Skeletal muscle tissue (tissue), 4 donors: Measurements from ENCODE around the gene TXLNA. TPM values are rescaled to one million over a fixed set of nuclear protein-coding genes. Genes with fewer than 3 reads are reported as not detected.
A peak's percentile ranks its signal among the peaks of the same experiment; 100 is the strongest.

ENCODE experiments used
- H3K27ac ChIP-seq: one replicate; pipeline ENCODE4 v1.7.0; 2013; ENCODE audit warnings: mild to moderate bottlenecking, low read depth, low read length, inconsistent platforms
- H3K27me3 ChIP-seq, 3 donors: one replicate each; pipeline ENCODE4 v1.7.0; 2013; ENCODE audit warnings: low read length in 3 of 3; ENCODE audit not compliant: control insufficient read depth in 3 of 3, insufficient read depth in 3 of 3
- H3K36me3 ChIP-seq, 3 donors: one replicate each; pipeline ENCODE4 v1.7.0; 2013; ENCODE audit warnings: low read length in 3 of 3; ENCODE audit not compliant: control insufficient read depth in 3 of 3, insufficient read depth in 3 of 3
- H3K4me1 ChIP-seq, 3 donors: one replicate each; pipeline ENCODE4 v1.7.0; 2013; ENCODE audit warnings: low read length in 3 of 3, mild to moderate bottlenecking in 3 of 3; ENCODE audit not compliant: control insufficient read depth in 3 of 3, insufficient read depth in 3 of 3
- H3K4me3 ChIP-seq, 3 donors: one replicate each; pipeline ENCODE4 v1.7.0; 2013; ENCODE audit warnings: low read length in 3 of 3
- H3K9ac ChIP-seq, 3 donors: one replicate each; pipeline ENCODE4 v1.7.0; 2013; ENCODE audit warnings: low read length in 3 of 3, mild to moderate bottlenecking in 3 of 3, moderate library complexity in 2 of 3, low read depth in 1 of 3
- H3K9me3 ChIP-seq, 3 donors: one replicate each; pipeline ENCODE4 v1.7.0; 2013; ENCODE audit warnings: low read length in 3 of 3; ENCODE audit not compliant: control insufficient read depth in 3 of 3
- total RNA-seq: library from RNA; depleted of rRNA; stranded (reverse); fragments of >200 nt; gene quantifications from one replicate; pipeline ENCODE4 v1.2.3, GENCODE V29; 2014
- donor health status: Osteomylitis.

Gene TXLNA
- total RNA-seq, 1 donor from 2014 or later: 30.8 TPM

GRCh38 chr1:32181065-32181464 is 1.6 kb downstream of the TXLNA start:
- Histone ChIP-seq H3K36me3 (peaks cover 15 to 26% (median 23%) of the 10 kb centered on the region in 3 donors), H3K9me3 (no peaks in the 10 kb centered on the region), H3K9ac (peak overlapping the region; percentile 89 to 97 (median 92)), H3K4me3 (peak overlapping the region; percentile 80 to 88 (median 83)), H3K4me1 (peaks cover 39 to 46% (median 40%) of the 10 kb centered on the region in 3 donors), H3K27me3 (no peaks in the 10 kb centered on the region), H3K27ac (peak overlapping the region; percentile 96)

DNA sequence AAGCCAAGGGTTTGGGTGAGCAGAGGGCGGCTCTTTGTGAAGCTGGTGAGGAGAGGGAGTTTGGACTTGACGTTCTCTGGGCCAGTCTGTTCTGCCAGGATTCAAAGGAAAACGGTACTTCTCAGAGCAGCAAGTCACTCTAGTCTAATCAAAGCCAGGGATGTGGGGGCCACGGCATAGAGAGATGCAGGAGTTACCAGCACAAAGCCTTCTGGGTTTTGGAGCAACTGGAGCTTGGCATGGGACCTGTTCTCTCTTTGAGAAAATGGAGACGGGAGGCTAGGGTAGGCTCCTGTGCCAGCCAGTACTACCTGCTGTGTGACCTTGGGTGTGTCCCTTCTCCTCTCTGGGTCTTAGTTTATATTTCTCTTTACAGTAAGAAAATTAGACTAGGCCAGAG is 2.1 kb downstream of the TXLNA start:
- Histone ChIP-seq H3K36me3 (peaks cover 18 to 31% (median 28%) of the 10 kb centered on the region in 3 donors), H3K27ac (no peak overlapping the region), H3K27me3 (no peaks in the 10 kb centered on the region), H3K4me1 (peaks cover 41 to 50% (median 42%) of the 10 kb centered on the region in 3 donors), H3K9me3 (no peaks in the 10 kb centered on the region), H3K4me3 (peak overlapping the region; percentile 49 to 88 (median 83)), H3K9ac (peak overlapping the region; percentile 49 to 97 (median 92))

- H3K36me3 ChIP-seq: peaks cover 22 to 34% (median 32%) of the 10 kb centered on the region in 3 donors
- peak overlapping the region in 2 of 3 donors; percentile 57 to 92 for H3K9ac ChIP-seq
- no peaks in the 10 kb centered on the region for H3K9me3 ChIP-seq
- H3K4me1 ChIP-seq: peaks cover 41 to 50% (median 42%) of the 10 kb centered on the region in 3 donors
- H3K27me3 ChIP-seq: no peaks in the 10 kb centered on the region
- peak overlapping the region in 1 of 3 donors; percentile 49 for H3K4me3 ChIP-seq
- H3K27ac ChIP-seq: no peak overlapping the region
Observed at GRCh38 chr1:32182060-32182459, 2.6 kb downstream of the TXLNA start.

GRCh38 chr1:32184650-32185049 is 5.2 kb downstream of the TXLNA start:
- Histone ChIP-seq H3K27me3 (no peaks in the 10 kb centered on the region), H3K9ac (no peak overlapping the region), H3K9me3 (no peaks in the 10 kb centered on the region), H3K27ac (no peak overlapping the region), H3K4me3 (no peak overlapping the region), H3K36me3 (peaks cover 44 to 58% (median 58%) of the 10 kb centered on the region in 3 donors), H3K4me1 (peaks cover 33 to 39% (median 33%) of the 10 kb centered on the region in 3 donors)

GRCh38 chr1:32186077-32186476 is 6.6 kb downstream of the TXLNA start:
- Histone ChIP-seq H3K27ac (no peak overlapping the region), H3K4me1 (peaks cover 25 to 28% (median 25%) of the 10 kb centered on the region in 3 donors), H3K36me3 (peaks cover 56 to 72% (median 70%) of the 10 kb centered on the region in 3 donors)

DNA sequence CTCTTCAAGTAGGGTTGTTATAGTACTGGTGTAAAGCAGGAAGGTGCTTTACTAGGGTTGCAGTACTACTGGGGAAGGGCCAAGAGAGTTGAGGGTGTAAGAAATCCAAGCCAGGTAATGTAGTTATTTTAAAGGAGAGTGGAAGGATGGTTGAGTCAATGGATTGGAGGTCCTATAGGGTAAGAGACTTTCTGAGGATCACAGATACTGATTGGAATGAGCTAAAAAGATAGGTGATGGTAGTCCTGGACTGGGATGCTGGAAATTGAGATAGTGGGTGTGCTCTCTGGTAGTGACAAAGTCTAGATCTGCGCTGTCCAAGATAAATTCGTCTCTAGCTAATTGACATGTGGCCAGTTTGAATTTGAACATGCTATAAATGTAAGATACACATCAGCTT is 7.0 kb downstream of the TXLNA start:
- Histone ChIP-seq H3K9me3 (no peaks in the 10 kb centered on the region), H3K36me3 (peaks cover 58 to 72% (median 70%) of the 10 kb centered on the region in 3 donors), H3K9ac (no peak overlapping the region), H3K27ac (no peak overlapping the region), H3K27me3 (no peaks in the 10 kb centered on the region), H3K4me1 (peaks cover 20 to 24% (median 21%) of the 10 kb centered on the region in 3 donors), H3K4me3 (no peak overlapping the region)

More at GRCh38 chr1:32186077-32186476, 6.6 kb downstream of the TXLNA start:
- no peaks in the 10 kb centered on the region for H3K9me3 ChIP-seq
- no peaks in the 10 kb centered on the region for H3K27me3 ChIP-seq
- no peak overlapping the region for H3K9ac ChIP-seq
- no peak overlapping the region for H3K4me3 ChIP-seq

DNA sequence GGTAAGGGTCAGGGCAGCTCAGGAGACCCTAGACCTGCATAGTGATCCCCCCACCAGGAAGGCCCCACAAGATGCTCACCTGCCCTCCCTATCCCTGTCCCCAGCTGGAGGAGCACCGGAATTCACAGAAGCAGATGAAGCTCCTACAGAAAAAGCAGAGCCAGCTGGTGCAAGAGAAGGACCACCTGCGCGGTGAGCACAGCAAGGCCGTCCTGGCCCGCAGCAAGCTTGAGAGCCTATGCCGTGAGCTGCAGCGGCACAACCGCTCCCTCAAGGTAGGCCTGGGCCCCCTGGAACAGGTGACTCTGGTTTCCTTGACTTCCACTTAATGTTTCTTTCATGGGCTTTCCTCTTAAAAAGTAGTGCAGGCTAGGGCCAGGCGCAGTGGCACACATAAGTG is 8.4 kb downstream of the TXLNA start:
- no peak overlapping the region for H3K4me3 ChIP-seq
- peaks cover 13 to 16% (median 14%) of the 10 kb centered on the region in 3 donors for H3K4me1 ChIP-seq
- peaks cover 68 to 81% (median 77%) of the 10 kb centered on the region in 3 donors for H3K36me3 ChIP-seq
- no peak overlapping the region for H3K27ac ChIP-seq
- no peaks in the 10 kb centered on the region for H3K9me3 ChIP-seq
- peak overlapping the region in 1 of 3 donors; percentile 16 for H3K9ac ChIP-seq
- H3K27me3 ChIP-seq: no peaks in the 10 kb centered on the region

GRCh38 chr1:32192220-32192948 is 12.9 kb downstream of the TXLNA start:
- Histone ChIP-seq H3K27ac (no peak overlapping the region), H3K4me1 (peaks cover 5 to 21% (median 16%) of the 10 kb centered on the region in 3 donors), H3K27me3 (no peaks in the 10 kb centered on the region), H3K9me3 (no peaks in the 10 kb centered on the region), H3K4me3 (no peak overlapping the region), H3K9ac (peak overlapping the region in 1 of 3 donors; percentile 12), H3K36me3 (peaks cover 89 to 97% (median 89%) of the 10 kb centered on the region in 3 donors)

GRCh38 chr1:32194984-32195383 is 15.5 kb downstream of the TXLNA start:
- no peaks in the 10 kb centered on the region for H3K27me3 ChIP-seq
- H3K9me3 ChIP-seq: no peaks in the 10 kb centered on the region
- no peak overlapping the region for H3K27ac ChIP-seq
- H3K4me1 ChIP-seq: peaks cover 31 to 45% (median 42%) of the 10 kb centered on the region in 3 donors
- no peak overlapping the region for H3K4me3 ChIP-seq
- peaks cover 66 to 78% (median 71%) of the 10 kb centered on the region in 3 donors for H3K36me3 ChIP-seq
- no peak overlapping the region for H3K9ac ChIP-seq

DNA sequence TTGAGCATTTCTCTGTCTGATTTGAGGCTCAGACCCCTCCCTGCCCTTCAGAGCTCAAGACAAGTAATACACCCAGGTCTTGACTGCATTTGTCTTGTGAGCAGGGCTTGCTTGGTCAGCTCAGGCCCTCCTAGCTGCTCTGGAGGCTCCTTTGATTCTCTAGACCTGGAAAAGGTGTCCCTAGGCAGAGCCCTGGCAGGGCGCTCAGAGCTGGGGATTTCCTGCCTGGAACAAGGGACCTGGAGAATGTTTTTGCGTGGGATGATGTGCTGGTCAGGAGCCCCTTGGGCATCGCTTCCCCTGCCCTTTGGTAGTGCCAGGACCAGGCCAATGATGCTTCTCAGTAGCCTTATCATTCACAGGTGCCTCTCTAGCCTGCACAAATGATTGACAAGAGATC is 16.1 kb downstream of the TXLNA start:
- H3K27ac ChIP-seq: no peak overlapping the region
- H3K36me3 ChIP-seq: peaks cover 60 to 72% (median 66%) of the 10 kb centered on the region in 3 donors
- H3K4me3 ChIP-seq: no peak overlapping the region
- H3K27me3 ChIP-seq: no peaks in the 10 kb centered on the region
- H3K9ac ChIP-seq: no peak overlapping the region
- peaks cover 36 to 50% (median 47%) of the 10 kb centered on the region in 3 donors for H3K4me1 ChIP-seq
- H3K9me3 ChIP-seq: no peaks in the 10 kb centered on the region
